DMS 273 (cell line): ENCODE results near the gene DOCK6.
"Not testable (repeated sequence)": the region's sequence is repeated elsewhere in the genome, so short reads cannot be mapped to it uniquely, and the experiment has no call there.

Experiments
- DNase-seq: peaks from one replicate; lab custom pipeline; 2025; ENCODE audit not compliant: unreplicated experiment; lab: John Stamatoyannopoulos, UW

Gene DOCK6

GRCh38 chr19:11198175-11198534, 64.2 kb downstream of the DOCK6 start:
- no peak for DNase-seq

- DNase-seq: peak; percentile 91
Measured at GRCh38 chr19:11197291-11198174, 64.8 kb downstream of the DOCK6 start, which contains the start of gene KANK2. Gene KANK2 (minus strand): TSS chr19:11197545. CDS start chr19:11194511, 3,034 bp downstream.

- DNase-seq: peak; percentile 64
Measured at GRCh38 chr19:11196406-11197287, 65.7 kb downstream of the DOCK6 start.

- DNase-seq: no peak
Measured at GRCh38 chr19:11195681-11196080, 66.6 kb downstream of the DOCK6 start.

- no peak for DNase-seq
Measured at GRCh38 chr19:11194656-11195558, 67.4 kb downstream of the DOCK6 start.

- DNase-seq: no peak
Measured at GRCh38 chr19:11194173-11194572, 68.2 kb downstream of the DOCK6 start.

GRCh38 chr19:11192957-11193939, 69.1 kb downstream of the DOCK6 start:
- no peak for DNase-seq

GRCh38 chr19:11191934-11192333, 70.4 kb downstream of the DOCK6 start:
- DNase-seq: no peak

GRCh38 chr19:11191273-11191755, 71.0 kb downstream of the DOCK6 start:
- DNase-seq: peak; percentile 80

- no peak for DNase-seq
Measured at GRCh38 chr19:11190501-11190900, 71.8 kb downstream of the DOCK6 start.

GRCh38 chr19:11187441-11187840, 74.9 kb downstream of the DOCK6 start:
- no peak for DNase-seq

- DNase-seq: no peak
Measured at GRCh38 chr19:11182994-11183393, 79.3 kb downstream of the DOCK6 start.

- DNase-seq: no peak
Measured at GRCh38 chr19:11181488-11181887, 80.8 kb downstream of the DOCK6 start.

GRCh38 chr19:11180975-11181374, 81.3 kb downstream of the DOCK6 start:
- not testable (repeated sequence) for DNase-seq

- DNase-seq: no peak
Measured at GRCh38 chr19:11180346-11180745, 82.0 kb downstream of the DOCK6 start.

- DNase-seq: no peak
Measured at GRCh38 chr19:11179716-11180297, 82.5 kb downstream of the DOCK6 start.

GRCh38 chr19:11179145-11179465, 83.2 kb downstream of the DOCK6 start:
- DNase-seq: not testable (repeated sequence)

- DNase-seq: no peak
Measured at GRCh38 chr19:11177592-11177991, 84.7 kb downstream of the DOCK6 start.
